Measurements from ENCODE around the gene MBOAT1. TPM values are rescaled to one million over a fixed set of nuclear protein-coding genes. Genes with fewer than 3 reads are reported as not detected.
"Not testable (repeated sequence)": the region's sequence is repeated elsewhere in the genome, so short reads cannot be mapped to it uniquely, and the experiment has no call there.

Gene MBOAT1
- total RNA-seq, 1 donor from 2014 or later, result 8.5 TPM

GRCh38 chr6:20147469-20147868 is 64.8 kb downstream of the MBOAT1 start:
- no peak overlapping the region for H3K27ac ChIP-seq
- TF ChIP-seq CTCF (IDR thresholded peaks at IDR 0.05), result no peak
- H3K4me3 ChIP-seq, result no peak overlapping the region
- DNase-seq, result no peak
- no peak for ATAC-seq
- peaks cover 7% of the 10 kb centered on the region for H3K36me3 ChIP-seq
- intact Hi-C loops (cut with DNase I), result no loop called here
- H3K4me1 ChIP-seq, result no peaks in the 10 kb centered on the region
- no peaks in the 10 kb centered on the region for H3K27me3 ChIP-seq
- H3K9me3 ChIP-seq, result no peaks in the 10 kb centered on the region

GRCh38 chr6:20146831-20147230 is 65.4 kb downstream of the MBOAT1 start:
- ATAC-seq; H3K36me3 ChIP-seq; DNase-seq; H3K4me3 ChIP-seq; H3K4me1 ChIP-seq; H3K27ac ChIP-seq; H3K27me3 ChIP-seq; H3K9me3 ChIP-seq; intact Hi-C loops (cut with DNase I): not testable (repeated sequence)

GRCh38 chr6:20146291-20146690 is 66.0 kb downstream of the MBOAT1 start:
- peaks cover 7% of the 10 kb centered on the region for H3K36me3 ChIP-seq

GRCh38 chr6:20142866-20143265 is 69.4 kb downstream of the MBOAT1 start:
- DNase-seq (no peak), ATAC-seq (no peak)
- Histone ChIP-seq H3K36me3 (peaks cover 7% of the 10 kb centered on the region), H3K4me3 (no peak overlapping the region), H3K4me1 (no peaks in the 10 kb centered on the region), H3K27ac (no peak overlapping the region), H3K27me3 (no peaks in the 10 kb centered on the region), H3K9me3 (no peaks in the 10 kb centered on the region)
- intact Hi-C loops (cut with DNase I), result no loop called here
- no peak for TF ChIP-seq CTCF (IDR thresholded peaks at IDR 0.05)

More at GRCh38 chr6:20146291-20146690, 66.0 kb downstream of the MBOAT1 start:
- DNase-seq (no peak), ATAC-seq (no peak)
- no peak for TF ChIP-seq CTCF (IDR thresholded peaks at IDR 0.05)
- no peaks in the 10 kb centered on the region for H3K9me3 ChIP-seq
- intact Hi-C loops (cut with DNase I), result no loop called here
- no peak overlapping the region for H3K27ac ChIP-seq
- H3K4me1 ChIP-seq, result no peaks in the 10 kb centered on the region
- H3K27me3 ChIP-seq, result no peaks in the 10 kb centered on the region
- no peak overlapping the region for H3K4me3 ChIP-seq

GRCh38 chr6:20141931-20142330 is 70.3 kb downstream of the MBOAT1 start:
- no peaks in the 10 kb centered on the region for H3K4me1 ChIP-seq
- H3K9me3 ChIP-seq, result no peaks in the 10 kb centered on the region
- no peak for TF ChIP-seq CTCF (IDR thresholded peaks at IDR 0.05)
- intact Hi-C loops (cut with DNase I), result no loop called here
- peaks cover 7% of the 10 kb centered on the region for H3K36me3 ChIP-seq
- H3K27ac ChIP-seq, result no peak overlapping the region
- H3K27me3 ChIP-seq, result no peaks in the 10 kb centered on the region
- ATAC-seq (no peak), DNase-seq (no peak)
- H3K4me3 ChIP-seq, result no peak overlapping the region

GRCh38 chr6:20139127-20139963 is 72.9 kb downstream of the MBOAT1 start:
- H3K27ac ChIP-seq; H3K36me3 ChIP-seq; H3K4me3 ChIP-seq; DNase-seq; H3K4me1 ChIP-seq; H3K27me3 ChIP-seq; intact Hi-C loops (cut with DNase I); H3K9me3 ChIP-seq; ATAC-seq: not testable (repeated sequence)
